Osteoblast (primary cell): ENCODE results near the gene SMARCA1. TPM values are rescaled to one million over a fixed set of nuclear protein-coding genes. Genes with fewer than 3 reads are reported as not detected.

ENCODE experiments used
- DNase-seq: peaks from one replicate; pipeline ENCODE4 v3.0.0; 2011; ENCODE audit warnings: low spot score, mixed read lengths; ENCODE audit not compliant: insufficient read length; ENCODE audit errors: missing footprints
- H2AFZ ChIP-seq: 2 replicates; pipeline ENCODE4 v1.6.0; 2011; ENCODE audit warnings: mild to moderate bottlenecking, low read length
- H3K27ac ChIP-seq: 2 replicates; pipeline ENCODE4 v1.5.1; 2011; ENCODE audit warnings: mild to moderate bottlenecking, low read depth, low read length, moderate library complexity
- H3K27me3 ChIP-seq: 2 replicates; pipeline ENCODE4 v1.6.0; 2012; ENCODE audit warnings: mild to moderate bottlenecking, control low read depth, inconsistent platforms, low read length, moderate library complexity; ENCODE audit not compliant: insufficient read depth
- H3K36me3 ChIP-seq: 2 replicates; pipeline ENCODE4 v1.5.1; 2011; ENCODE audit warnings: mild to moderate bottlenecking, low read length, control low read depth, moderate library complexity; ENCODE audit not compliant: insufficient read depth
- H3K4me1 ChIP-seq: 2 replicates; pipeline ENCODE4 v1.5.1; 2011; ENCODE audit warnings: mild to moderate bottlenecking, low read length, control low read depth, moderate library complexity; ENCODE audit not compliant: insufficient read depth
- H3K4me2 ChIP-seq: 2 replicates; pipeline ENCODE4 v1.6.0; 2011; ENCODE audit warnings: mild to moderate bottlenecking, low read length; ENCODE audit not compliant: insufficient read depth
- H3K4me3 ChIP-seq: fragments of 200-600 bp; sonication (generic); 3 replicates; pipeline ENCODE4 v1.5.1; 2012; ENCODE audit warnings: mild to moderate bottlenecking, low read length, inconsistent platforms; ENCODE audit not compliant: insufficient read depth
- H3K79me2 ChIP-seq: 2 replicates; pipeline ENCODE4 v1.6.0; 2012; ENCODE audit warnings: mild to moderate bottlenecking, low read length, control low read depth, inconsistent platforms; ENCODE audit not compliant: insufficient read depth
- H3K9me3 ChIP-seq: 2 replicates; pipeline ENCODE4 v1.5.1; 2011; ENCODE audit warnings: low read depth, low read length, control low read depth
- H4K20me1 ChIP-seq: 2 replicates; pipeline ENCODE4 v1.6.0; 2012; ENCODE audit warnings: mild to moderate bottlenecking, low read length, control low read depth; ENCODE audit not compliant: insufficient read depth
- total RNA-seq: library from RNA; depleted of rRNA; stranded (reverse); fragments of >200 nt; gene quantifications from 2 replicates; pipeline ENCODE4 v1.2.3, GENCODE V29; 2012
- TF ChIP-seq, protein P1 (sequence below): IDR thresholded peaks from 2 replicates; pipeline ENCODE4 v1.5.1; 2011; ENCODE audit warnings: mild to moderate bottlenecking, low read depth, low read length, moderate library complexity; ENCODE audit errors: extremely low read depth

Gene SMARCA1, protein sequence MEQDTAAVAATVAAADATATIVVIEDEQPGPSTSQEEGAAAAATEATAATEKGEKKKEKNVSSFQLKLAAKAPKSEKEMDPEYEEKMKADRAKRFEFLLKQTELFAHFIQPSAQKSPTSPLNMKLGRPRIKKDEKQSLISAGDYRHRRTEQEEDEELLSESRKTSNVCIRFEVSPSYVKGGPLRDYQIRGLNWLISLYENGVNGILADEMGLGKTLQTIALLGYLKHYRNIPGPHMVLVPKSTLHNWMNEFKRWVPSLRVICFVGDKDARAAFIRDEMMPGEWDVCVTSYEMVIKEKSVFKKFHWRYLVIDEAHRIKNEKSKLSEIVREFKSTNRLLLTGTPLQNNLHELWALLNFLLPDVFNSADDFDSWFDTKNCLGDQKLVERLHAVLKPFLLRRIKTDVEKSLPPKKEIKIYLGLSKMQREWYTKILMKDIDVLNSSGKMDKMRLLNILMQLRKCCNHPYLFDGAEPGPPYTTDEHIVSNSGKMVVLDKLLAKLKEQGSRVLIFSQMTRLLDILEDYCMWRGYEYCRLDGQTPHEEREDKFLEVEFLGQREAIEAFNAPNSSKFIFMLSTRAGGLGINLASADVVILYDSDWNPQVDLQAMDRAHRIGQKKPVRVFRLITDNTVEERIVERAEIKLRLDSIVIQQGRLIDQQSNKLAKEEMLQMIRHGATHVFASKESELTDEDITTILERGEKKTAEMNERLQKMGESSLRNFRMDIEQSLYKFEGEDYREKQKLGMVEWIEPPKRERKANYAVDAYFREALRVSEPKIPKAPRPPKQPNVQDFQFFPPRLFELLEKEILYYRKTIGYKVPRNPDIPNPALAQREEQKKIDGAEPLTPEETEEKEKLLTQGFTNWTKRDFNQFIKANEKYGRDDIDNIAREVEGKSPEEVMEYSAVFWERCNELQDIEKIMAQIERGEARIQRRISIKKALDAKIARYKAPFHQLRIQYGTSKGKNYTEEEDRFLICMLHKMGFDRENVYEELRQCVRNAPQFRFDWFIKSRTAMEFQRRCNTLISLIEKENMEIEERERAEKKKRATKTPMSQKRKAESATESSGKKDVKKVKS
- 44.8 and 58.6 TPM in 2 replicates for total RNA-seq

DNA sequence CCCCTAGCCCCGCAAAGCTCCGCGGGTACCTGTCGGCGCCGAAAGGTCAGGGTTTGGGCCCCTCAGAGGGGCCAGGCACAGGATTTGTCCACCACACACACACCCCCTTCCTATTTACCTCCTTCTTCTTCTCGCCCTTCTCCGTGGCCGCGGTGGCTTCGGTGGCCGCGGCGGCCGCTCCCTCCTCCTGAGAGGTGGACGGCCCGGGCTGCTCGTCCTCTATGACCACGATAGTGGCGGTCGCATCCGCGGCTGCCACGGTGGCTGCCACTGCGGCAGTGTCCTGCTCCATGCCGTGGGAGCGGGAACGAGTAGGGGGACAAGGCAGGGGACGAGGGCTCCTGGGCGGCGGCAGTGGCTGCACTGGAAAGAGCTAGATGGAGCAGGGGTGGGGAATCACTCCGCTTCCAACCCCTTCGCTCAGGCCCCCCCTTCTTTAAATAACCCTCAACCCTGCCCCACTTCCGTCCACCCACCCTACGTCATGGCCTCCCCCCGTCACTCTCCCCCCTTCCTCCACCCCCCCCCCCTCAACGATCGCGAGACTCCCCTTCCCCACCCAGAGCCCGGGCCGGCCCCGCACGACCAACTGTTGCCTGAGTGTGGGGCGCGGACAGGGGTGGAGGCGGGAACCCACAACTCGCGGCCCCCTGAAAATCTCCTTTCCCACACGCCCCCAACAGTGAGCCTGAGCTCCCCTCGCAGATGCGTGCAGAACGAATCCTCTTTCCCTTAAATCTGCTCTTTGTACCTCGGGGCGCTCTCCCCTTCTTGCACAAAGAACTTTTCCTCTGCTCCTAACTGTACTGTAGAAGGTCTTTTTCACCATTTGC is at the start of gene SMARCA1:
Gene SMARCA1 (minus strand): TSS at position 412 of the 833 bp plus-strand sequence. CDS start 120 bp downstream, at position 292.
- peak; percentile 93 for DNase-seq
- TF ChIP-seq, protein P1, sequence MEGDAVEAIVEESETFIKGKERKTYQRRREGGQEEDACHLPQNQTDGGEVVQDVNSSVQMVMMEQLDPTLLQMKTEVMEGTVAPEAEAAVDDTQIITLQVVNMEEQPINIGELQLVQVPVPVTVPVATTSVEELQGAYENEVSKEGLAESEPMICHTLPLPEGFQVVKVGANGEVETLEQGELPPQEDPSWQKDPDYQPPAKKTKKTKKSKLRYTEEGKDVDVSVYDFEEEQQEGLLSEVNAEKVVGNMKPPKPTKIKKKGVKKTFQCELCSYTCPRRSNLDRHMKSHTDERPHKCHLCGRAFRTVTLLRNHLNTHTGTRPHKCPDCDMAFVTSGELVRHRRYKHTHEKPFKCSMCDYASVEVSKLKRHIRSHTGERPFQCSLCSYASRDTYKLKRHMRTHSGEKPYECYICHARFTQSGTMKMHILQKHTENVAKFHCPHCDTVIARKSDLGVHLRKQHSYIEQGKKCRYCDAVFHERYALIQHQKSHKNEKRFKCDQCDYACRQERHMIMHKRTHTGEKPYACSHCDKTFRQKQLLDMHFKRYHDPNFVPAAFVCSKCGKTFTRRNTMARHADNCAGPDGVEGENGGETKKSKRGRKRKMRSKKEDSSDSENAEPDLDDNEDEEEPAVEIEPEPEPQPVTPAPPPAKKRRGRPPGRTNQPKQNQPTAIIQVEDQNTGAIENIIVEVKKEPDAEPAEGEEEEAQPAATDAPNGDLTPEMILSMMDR = no peak
- H3K4me2 ChIP-seq = peak within 1 kb of the TSS; percentile 73
- H2AFZ ChIP-seq = peak within 1 kb of the TSS; percentile 78
- no peaks in the 10 kb centered on the region for H3K27me3 ChIP-seq
- peak within 1 kb of the TSS; percentile 84 for H3K4me3 ChIP-seq
- no peaks in the 10 kb centered on the region for H3K4me1 ChIP-seq
- peaks cover 33% of the 10 kb centered on the region for H3K79me2 ChIP-seq
- peak within 1 kb of the TSS; percentile 45 for H3K27ac ChIP-seq
- H3K36me3 ChIP-seq = no peaks in the 10 kb centered on the region
- no peaks in the 10 kb centered on the region for H3K9me3 ChIP-seq
- H4K20me1 ChIP-seq = peaks cover 2% of the 10 kb centered on the region

DNA sequence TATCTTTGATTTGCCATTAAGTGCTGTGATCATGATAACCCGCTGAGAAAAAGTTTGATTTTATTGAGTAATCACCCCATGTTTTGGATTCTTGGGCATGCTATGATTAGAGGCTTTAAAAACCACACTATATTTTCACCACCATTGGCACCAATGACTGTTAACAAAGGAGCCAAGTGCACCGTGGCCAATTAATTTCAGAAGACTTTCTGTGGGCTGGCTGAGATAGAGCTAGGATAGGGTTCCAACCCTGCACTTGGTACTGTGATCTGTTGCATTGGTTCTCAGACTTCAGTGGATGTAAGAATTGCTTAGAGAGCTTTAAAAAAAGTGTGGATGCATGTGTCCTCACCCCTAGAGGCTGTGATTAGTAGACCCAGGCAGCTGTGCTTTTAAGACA is 49.1 kb upstream of the SMARCA1 start:
- no peaks in the 10 kb centered on the region for H3K9me3 ChIP-seq
- no peak overlapping the region for H3K27ac ChIP-seq
- no peak for DNase-seq
- no peaks in the 10 kb centered on the region for H3K27me3 ChIP-seq
- peaks cover 10% of the 10 kb centered on the region for H3K36me3 ChIP-seq
- no peaks in the 10 kb centered on the region for H3K79me2 ChIP-seq
- H2AFZ ChIP-seq = no peak overlapping the region
- no peak overlapping the region for H3K4me3 ChIP-seq
- H3K4me1 ChIP-seq = peaks cover 6% of the 10 kb centered on the region
- TF ChIP-seq, protein P1 = no peak
- no peaks in the 10 kb centered on the region for H4K20me1 ChIP-seq
- no peak overlapping the region for H3K4me2 ChIP-seq

GRCh38 chrX:129568349-129568748 is 45.1 kb upstream of the SMARCA1 start:
- H2AFZ ChIP-seq = no peak overlapping the region
- TF ChIP-seq, protein P1 = no peak
- no peaks in the 10 kb centered on the region for H3K27me3 ChIP-seq
- H3K4me1 ChIP-seq = no peaks in the 10 kb centered on the region
- no peaks in the 10 kb centered on the region for H3K9me3 ChIP-seq
- DNase-seq = no peak
- no peaks in the 10 kb centered on the region for H3K79me2 ChIP-seq
- H3K36me3 ChIP-seq = no peaks in the 10 kb centered on the region
- H4K20me1 ChIP-seq = no peaks in the 10 kb centered on the region
- H3K4me2 ChIP-seq = no peak overlapping the region
- H3K27ac ChIP-seq = no peak overlapping the region
- no peak overlapping the region for H3K4me3 ChIP-seq
